Breast epithelium (tissue), 4 donors: ENCODE data around the gene CPOX. TPM values are rescaled to one million over a fixed set of nuclear protein-coding genes. Genes with fewer than 3 reads are reported as not detected.

Experiments used
- DNase-seq, 2 donors: peaks; one replicate each; pipeline ENCODE4 v3.0.0-alpha.2; 2019; ENCODE audit warnings: low spot score in 2 of 2
- H3K27ac ChIP-seq, 2 donors: fragments of 200-600 bp; sonication (generic) in 1 of 2; one replicate each; pipeline ENCODE4 v1.5.1; 2016 to 2019; ENCODE audit warnings: mild to moderate bottlenecking in 1 of 2
- H3K27me3 ChIP-seq, 2 donors: fragments of 200-600 bp; sonication (generic) in 1 of 2; one replicate each; pipeline versions ENCODE4 v1.5.1 to v1.6.0; 2017 to 2019; ENCODE audit warnings: control low read depth in 1 of 2, mild to moderate bottlenecking in 1 of 2
- H3K36me3 ChIP-seq: fragments of 200-600 bp; one replicate; pipeline ENCODE4 v1.5.1; 2019
- H3K4me1 ChIP-seq, 2 donors: fragments of 200-600 bp; sonication (generic); one replicate each; pipeline ENCODE4 v1.5.1; 2016 to 2019; ENCODE audit warnings: control low read depth in 1 of 2
- H3K4me3 ChIP-seq, 3 donors: fragments of 200-600 bp; sonication (generic); 1 replicate in 2 of 3; 2 replicates in 1 of 3; pipeline ENCODE4 v1.5.1; 2016 to 2019; ENCODE audit warnings: mild to moderate bottlenecking in 3 of 3, moderate library complexity in 2 of 3
- H3K9me3 ChIP-seq, 2 donors: fragments of 200-600 bp; sonication (generic) in 1 of 2; one replicate each; pipeline ENCODE4 v1.5.1; 2016 to 2019; ENCODE audit warnings: control low read depth in 1 of 2
- CTCF ChIP-seq, 3 donors: fragments of 450-650 bp; IDR thresholded peaks; one replicate each; pipeline ENCODE4 v1.5.1; 2016 to 2017; ENCODE audit warnings: antibody characterized with exemption in 3 of 3, mild to moderate bottlenecking in 3 of 3, moderate library complexity in 3 of 3
- POLR2A ChIP-seq: fragments of 450-650 bp; IDR thresholded peaks from one replicate; pipeline ENCODE4 v1.6.1; 2016; ENCODE audit warnings: antibody characterized with exemption, mild to moderate bottlenecking, moderate library complexity
- POLR2AphosphoS5 ChIP-seq, 3 donors: sonication (generic); formaldehyde crosslinking; IDR thresholded peaks; one replicate each; pipeline ENCODE4 v1.6.1; 2017; ENCODE audit warnings: antibody characterized with exemption in 3 of 3
- intact Hi-C: fragments of 100-400 bp; cut with DNase I; formaldehyde crosslinking; loops from one replicate; pipeline ENCODE4 v1.15.1; 2023; ENCODE audit warnings: low total_unique reads
- total RNA-seq, 3 donors: library from RNA; depleted of rRNA; stranded (reverse); fragments of >200 nt; gene quantifications; one replicate each; pipeline ENCODE4 v1.1.0, GENCODE V29; 2016

The CPOX gene
- total RNA-seq, 3 donors from 2014 or later: 14.4 to 22.1 (median 15.1) TPM

- Histone ChIP-seq H3K4me1 (peaks cover 0 to 3% of the 10 kb centered on the region in 2 donors), H3K27me3 (no peaks in the 10 kb centered on the region), H3K9me3 (no peaks in the 10 kb centered on the region), H3K27ac (no peak overlapping the region), H3K36me3 (no peaks in the 10 kb centered on the region), H3K4me3 (no peak overlapping the region)
- intact Hi-C loops: no loop called here
- DNase-seq: no peak
- TF ChIP-seq POLR2AphosphoS5 (IDR thresholded peaks at IDR 0.05) (no peak), CTCF (IDR thresholded peaks at IDR 0.05) (no peak), POLR2A (no peak)
These were observed 5.3 kb downstream of the CPOX start for GRCh38 chr3:98588065-98588464.

DNA sequence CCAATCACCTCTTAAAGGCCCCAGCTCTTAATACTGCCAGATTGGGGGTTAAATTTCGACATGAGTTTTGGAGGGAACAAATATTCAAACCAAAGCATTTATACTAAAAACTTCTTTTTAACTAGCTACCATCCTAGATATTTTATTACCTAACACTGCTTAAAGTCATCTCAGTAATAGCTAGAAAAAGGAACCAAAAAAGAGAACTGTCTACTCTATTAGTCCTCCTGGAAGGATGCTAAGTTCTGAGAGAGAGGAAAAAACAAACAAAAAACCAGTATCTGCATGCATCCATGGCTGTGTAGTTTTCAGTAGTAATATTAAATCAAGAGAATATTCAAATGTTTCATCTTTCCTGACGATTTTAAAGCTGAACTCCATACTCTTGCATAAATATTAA is 5.8 kb downstream of the CPOX start:
- intact Hi-C loops: no loop called here
- TF ChIP-seq POLR2A (no peak), CTCF (IDR thresholded peaks at IDR 0.05) (no peak), POLR2AphosphoS5 (IDR thresholded peaks at IDR 0.05) (no peak)
- Histone ChIP-seq H3K9me3 (no peaks in the 10 kb centered on the region), H3K36me3 (no peaks in the 10 kb centered on the region), H3K27me3 (no peaks in the 10 kb centered on the region), H3K4me3 (no peak overlapping the region), H3K4me1 (peaks cover 0 to 3% of the 10 kb centered on the region in 2 donors), H3K27ac (no peak overlapping the region)
- no peak for DNase-seq

DNA sequence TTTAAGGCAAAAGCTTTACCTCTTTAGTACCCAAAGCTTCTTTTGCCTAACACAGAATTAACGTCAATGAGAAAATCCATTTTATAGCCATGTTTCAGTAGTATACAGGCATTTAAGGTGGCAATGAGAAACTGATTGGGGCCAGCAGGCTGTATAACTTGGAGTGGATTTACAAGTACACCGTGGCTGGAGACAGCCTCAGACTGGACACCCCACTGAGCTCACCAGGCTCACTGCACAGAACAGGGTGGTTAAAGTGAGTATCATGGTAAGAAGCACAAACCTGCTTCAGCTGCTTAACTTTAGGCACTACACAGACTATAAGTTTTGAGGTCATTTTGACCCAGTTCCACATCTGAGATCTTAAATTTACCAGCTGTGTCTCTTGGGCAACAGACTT is 8.9 kb downstream of the CPOX start:
- Histone ChIP-seq H3K36me3 (no peaks in the 10 kb centered on the region), H3K4me1 (no peaks in the 10 kb centered on the region), H3K27me3 (no peaks in the 10 kb centered on the region), H3K4me3 (no peak overlapping the region), H3K9me3 (no peaks in the 10 kb centered on the region), H3K27ac (no peak overlapping the region)
- DNase-seq: no peak
- TF ChIP-seq CTCF (IDR thresholded peaks at IDR 0.05) (no peak), POLR2AphosphoS5 (IDR thresholded peaks at IDR 0.05) (no peak), POLR2A (no peak)
- intact Hi-C loops: no loop called here

GRCh38 chr3:98583766-98584165 is 9.6 kb downstream of the CPOX start:
- Histone ChIP-seq H3K4me3 (no peak overlapping the region), H3K4me1 (no peaks in the 10 kb centered on the region), H3K27ac (no peak overlapping the region), H3K27me3 (no peaks in the 10 kb centered on the region), H3K9me3 (no peaks in the 10 kb centered on the region), H3K36me3 (no peaks in the 10 kb centered on the region)
- TF ChIP-seq POLR2A (no peak), CTCF (IDR thresholded peaks at IDR 0.05) (no peak)
- intact Hi-C loops: no loop called here
- no peak for DNase-seq

GRCh38 chr3:98582042-98582441 is 11.4 kb downstream of the CPOX start:
- intact Hi-C loops: no loop called here
- no peak for DNase-seq

More at GRCh38 chr3:98582042-98582441, 11.4 kb downstream of the CPOX start:
- Histone ChIP-seq H3K36me3 (no peaks in the 10 kb centered on the region), H3K9me3 (no peaks in the 10 kb centered on the region), H3K4me3 (no peak overlapping the region), H3K27ac (no peak overlapping the region), H3K4me1 (no peaks in the 10 kb centered on the region), H3K27me3 (no peaks in the 10 kb centered on the region)
- TF ChIP-seq POLR2A (no peak), POLR2AphosphoS5 (IDR thresholded peaks at IDR 0.05) (no peak), CTCF (IDR thresholded peaks at IDR 0.05) (no peak)
